H1 (cell line): ENCODE data around the gene DDB1. TPM values are rescaled to one million over a fixed set of nuclear protein-coding genes. Genes with fewer than 3 reads are reported as not detected.

Source experiments
- CEBPB ChIP-seq: IDR thresholded peaks from 2 replicates; pipeline ENCODE4 v1.6.1; 2012; ENCODE audit warnings: low read depth, low read length
- HDAC2 ChIP-seq, 2 experiments: fragments of 300-600 bp in 1 of 2; sonication (generic) in 1 of 2; IDR thresholded peaks; 2 replicates each; pipeline ENCODE4 v1.6.1; 2011 to 2012; ENCODE audit warnings: low read depth in 2 of 2, low read length in 2 of 2, mild to moderate bottlenecking in 2 of 2, moderate library complexity in 2 of 2, borderline replicate concordance in 1 of 2, inconsistent platforms in 1 of 2
- JUND ChIP-seq: IDR thresholded peaks from 2 replicates; pipeline ENCODE4 v1.6.1; 2011; ENCODE audit warnings: mild to moderate bottlenecking, improper control_type of control experiment, low read length
- MAFK ChIP-seq: IDR thresholded peaks from 2 replicates; pipeline ENCODE4 v1.6.1; 2012; ENCODE audit warnings: low read depth, mild to moderate bottlenecking, improper control_type of control experiment, low read length
- TAF7 ChIP-seq: optimal IDR thresholded peaks from 2 replicates; pipeline ENCODE3; 2011; ENCODE audit warnings: low read depth, mild to moderate bottlenecking, inconsistent platforms, low read length, moderate library complexity, borderline replicate concordance
- polyA plus RNA-seq, 7 experiments: library from polyadenylated mRNA; depleted of rRNA in 3 of 7; stranded (reverse) in 5 of 7; unstranded in 2 of 7; fragments of >200 nt in 5 of 7; fragments of 200-250 nt in 2 of 7; gene quantifications; 1 replicate in 5 of 7; 2 replicates in 1 of 7; 4 replicates in 1 of 7; pipeline versions ENCODE4 v1.2.1 to v1.2.3, GENCODE V29; 2011 to 2013; ENCODE audit warnings: missing spikeins in 2 of 7, mixed read lengths in 2 of 7
- total RNA-seq: library from RNA; stranded (reverse); fragmentation: NEBNext Ultra II Directional; extraction: Animal tissue kit (Norgen Biotek cat#: 25700); gene quantifications from 2 replicates; pipeline ENCODE4 v1.2.1, GENCODE V29; 2021

Gene DDB1
- total and polyA plus RNA-seq, 2 of the 8 experiments (the other 6 are each of a cell fraction or from before 2014, with no cell fraction given): 275 to 306 TPM

GRCh38 chr11:61258546-61258945, 74.4 kb downstream of the DDB1 start (continued):
- no peak for TF ChIP-seq MAFK
- TF ChIP-seq JUND: no peak
- no peak for TF ChIP-seq TAF7
- no peak for TF ChIP-seq HDAC2 (IDR thresholded peaks at IDR 0.05; ENCODE audit: borderline replicate concordance in 1 of 2, low read depth in 2 of 2, low read length in 2 of 2)
- no peak for TF ChIP-seq CEBPB
